Measurements from ENCODE around the gene DTX4.

The DTX4 gene

DNA sequence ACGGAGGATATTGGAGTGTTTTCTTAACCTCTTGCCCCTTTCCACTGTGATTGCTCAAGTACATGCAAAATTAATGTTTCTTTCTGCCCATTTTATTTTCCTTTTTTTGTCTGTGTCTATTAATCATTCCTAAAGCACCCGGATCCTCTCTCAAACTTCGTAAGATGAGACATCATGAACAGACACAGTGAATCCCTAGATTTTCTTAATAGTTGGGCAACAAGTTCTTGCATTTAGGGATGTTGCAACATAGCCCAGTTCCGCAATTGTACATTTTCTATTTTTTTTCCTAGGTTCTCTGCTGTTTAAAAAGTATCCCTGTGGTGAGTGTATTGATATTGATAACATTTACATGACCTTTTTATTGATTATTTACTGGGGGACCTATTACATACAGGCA, 26.4 kb upstream of the DTX4 start:
- peaks cover 81% of the 10 kb centered on the region for H3K27me3 ChIP-seq (ENCODE audit: insufficient read depth, low read depth, severe bottlenecking)
- DNase-seq, result no peak

GRCh38 chr11:59151761-59152160, 20.2 kb upstream of the DTX4 start:
- TF ChIP-seq, protein P1, sequence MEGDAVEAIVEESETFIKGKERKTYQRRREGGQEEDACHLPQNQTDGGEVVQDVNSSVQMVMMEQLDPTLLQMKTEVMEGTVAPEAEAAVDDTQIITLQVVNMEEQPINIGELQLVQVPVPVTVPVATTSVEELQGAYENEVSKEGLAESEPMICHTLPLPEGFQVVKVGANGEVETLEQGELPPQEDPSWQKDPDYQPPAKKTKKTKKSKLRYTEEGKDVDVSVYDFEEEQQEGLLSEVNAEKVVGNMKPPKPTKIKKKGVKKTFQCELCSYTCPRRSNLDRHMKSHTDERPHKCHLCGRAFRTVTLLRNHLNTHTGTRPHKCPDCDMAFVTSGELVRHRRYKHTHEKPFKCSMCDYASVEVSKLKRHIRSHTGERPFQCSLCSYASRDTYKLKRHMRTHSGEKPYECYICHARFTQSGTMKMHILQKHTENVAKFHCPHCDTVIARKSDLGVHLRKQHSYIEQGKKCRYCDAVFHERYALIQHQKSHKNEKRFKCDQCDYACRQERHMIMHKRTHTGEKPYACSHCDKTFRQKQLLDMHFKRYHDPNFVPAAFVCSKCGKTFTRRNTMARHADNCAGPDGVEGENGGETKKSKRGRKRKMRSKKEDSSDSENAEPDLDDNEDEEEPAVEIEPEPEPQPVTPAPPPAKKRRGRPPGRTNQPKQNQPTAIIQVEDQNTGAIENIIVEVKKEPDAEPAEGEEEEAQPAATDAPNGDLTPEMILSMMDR (IDR thresholded peaks at IDR 0.05; ENCODE audit: low read depth, low read length), result no peak
- Histone ChIP-seq H3K36me3 (no peaks in the 10 kb centered on the region), H3K9me3 (ENCODE audit: severe bottlenecking) (peaks cover 2% of the 10 kb centered on the region), H3K27ac (no peak overlapping the region), H3K27me3 (ENCODE audit: insufficient read depth, low read depth, severe bottlenecking) (peaks cover 62% of the 10 kb centered on the region), H3K4me3 (ENCODE audit: low read depth, low read length) (no peak overlapping the region)
- DNase-seq, result no peak

More for the DNA sequence above, 26.4 kb upstream of the DTX4 start:
- H3K9me3 ChIP-seq (ENCODE audit: severe bottlenecking), result peaks cover 9% of the 10 kb centered on the region
- H3K36me3 ChIP-seq, result no peaks in the 10 kb centered on the region
- no peak overlapping the region for H3K4me3 ChIP-seq (ENCODE audit: low read depth, low read length)
- TF ChIP-seq, protein P1 (IDR thresholded peaks at IDR 0.05; ENCODE audit: low read depth, low read length), result no peak
- H3K27ac ChIP-seq, result no peak overlapping the region

DNA sequence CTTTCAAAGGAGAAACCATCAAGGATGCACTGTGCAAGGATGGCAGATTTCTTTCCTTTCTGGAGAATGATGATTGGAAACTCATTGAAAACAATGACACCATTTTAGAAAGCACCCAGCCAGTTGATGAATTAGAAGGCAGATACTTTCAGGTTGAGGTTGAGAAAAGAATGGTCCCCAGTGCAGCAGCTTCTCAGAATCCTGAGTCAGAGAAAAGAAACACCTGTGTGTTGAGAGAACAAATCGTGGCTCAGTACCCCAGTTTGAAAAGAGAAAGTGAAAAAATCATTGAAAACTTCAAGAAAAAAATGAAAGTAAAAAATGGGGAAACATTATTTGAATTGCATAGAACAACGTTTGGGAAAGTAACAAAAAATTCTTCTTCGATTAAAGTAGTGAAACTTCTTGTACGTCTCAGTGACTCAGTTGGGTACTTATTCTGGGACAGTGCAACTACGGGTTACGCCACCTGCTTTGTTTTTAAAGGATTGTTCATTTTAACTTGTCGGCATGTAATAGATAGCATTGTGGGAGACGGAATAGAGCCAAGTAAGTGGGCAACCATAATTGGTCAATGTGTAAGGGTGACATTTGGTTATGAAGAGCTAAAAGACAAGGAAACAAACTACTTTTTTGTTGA, 19.5 kb upstream of the DTX4 start:
- no peaks in the 10 kb centered on the region for H3K36me3 ChIP-seq
- peaks cover 2% of the 10 kb centered on the region for H3K9me3 ChIP-seq (ENCODE audit: severe bottlenecking)
- TF ChIP-seq, protein P1 (IDR thresholded peaks at IDR 0.05; ENCODE audit: low read depth, low read length), result no peak
- no peak overlapping the region for H3K4me3 ChIP-seq (ENCODE audit: low read depth, low read length)
- H3K27ac ChIP-seq, result no peak overlapping the region
- H3K27me3 ChIP-seq (ENCODE audit: insufficient read depth, low read depth, severe bottlenecking), result peaks cover 58% of the 10 kb centered on the region
- DNase-seq, result no peak

DNA sequence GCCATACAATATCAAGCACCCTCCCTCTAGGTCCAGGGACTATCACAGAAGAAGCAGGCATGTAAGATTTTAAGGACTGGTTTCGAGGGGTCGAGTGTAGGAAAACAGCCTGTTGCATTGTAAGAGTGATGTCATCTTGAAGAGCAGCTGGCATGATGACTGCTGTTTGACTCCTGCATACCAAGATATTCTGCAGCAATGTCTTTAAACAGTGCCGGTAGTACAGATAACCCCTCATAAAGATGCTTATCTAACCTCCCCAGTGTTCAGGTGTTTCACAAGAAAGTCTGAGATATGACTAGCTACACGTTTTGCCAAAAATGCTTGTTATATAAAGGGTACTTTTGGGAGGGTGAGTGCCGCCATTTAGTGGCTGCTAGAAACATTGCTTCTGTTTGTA, 17.3 kb upstream of the DTX4 start:
- Histone ChIP-seq H3K36me3 (no peaks in the 10 kb centered on the region), H3K9me3 (ENCODE audit: severe bottlenecking) (peaks cover 2% of the 10 kb centered on the region), H3K27ac (no peak overlapping the region), H3K4me3 (ENCODE audit: low read depth, low read length) (no peak overlapping the region), H3K27me3 (ENCODE audit: insufficient read depth, low read depth, severe bottlenecking) (peaks cover 53% of the 10 kb centered on the region)
- DNase-seq, result no peak
- TF ChIP-seq, protein P1 (IDR thresholded peaks at IDR 0.05; ENCODE audit: low read depth, low read length), result no peak

DNA sequence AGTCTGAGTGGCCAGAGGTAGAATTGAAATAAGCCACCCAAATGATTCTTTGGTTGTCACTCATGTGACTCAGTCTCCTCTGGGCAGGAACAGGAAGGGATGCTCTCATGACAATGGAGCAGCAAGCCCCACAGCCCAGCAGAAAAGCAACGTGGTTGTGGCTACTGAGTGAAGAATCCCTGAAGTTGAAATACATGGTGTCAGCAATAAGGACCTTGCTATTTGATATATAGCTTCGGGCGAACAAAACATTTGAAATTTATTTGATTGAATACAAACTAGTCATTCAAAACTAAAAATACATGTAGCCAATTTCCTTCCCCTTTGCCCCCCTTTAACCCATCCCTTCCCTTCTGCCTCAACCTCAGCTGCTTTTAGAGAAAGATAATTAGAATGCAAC, 14.5 kb upstream of the DTX4 start:
- no peak overlapping the region for H3K27ac ChIP-seq
- peaks cover 49% of the 10 kb centered on the region for H3K27me3 ChIP-seq (ENCODE audit: insufficient read depth, low read depth, severe bottlenecking)
- TF ChIP-seq, protein P1 (IDR thresholded peaks at IDR 0.05; ENCODE audit: low read depth, low read length), result no peak
- no peak overlapping the region for H3K4me3 ChIP-seq (ENCODE audit: low read depth, low read length)
- H3K9me3 ChIP-seq (ENCODE audit: severe bottlenecking), result peaks cover 2% of the 10 kb centered on the region
- no peaks in the 10 kb centered on the region for H3K36me3 ChIP-seq
- no peak for DNase-seq

All from WERI-Rb-1 (cell line).